Adrenal gland (tissue), 5 donors: ENCODE measurements around the gene SANBR.

Source experiments
- POLR2A ChIP-seq, 2 donors: fragments of 450-650 bp; IDR thresholded peaks; one replicate each; pipeline ENCODE4 v1.6.1; 2017; ENCODE audit warnings: antibody characterized with exemption in 2 of 2, mild to moderate bottlenecking in 2 of 2, moderate library complexity in 1 of 2
- TF ChIP-seq, protein P1 (sequence below), 6 experiments: fragments of 450-650 bp in 4 of 6; fragments of 200-600 bp in 2 of 6; sonication (generic) in 1 of 6; IDR thresholded peaks; 1 replicate in 5 of 6; 2 replicates in 1 of 6; pipeline versions ENCODE4 v1.5.1 to v1.8.0; 2016 to 2021; ENCODE audit warnings: antibody characterized with exemption in 6 of 6, mild to moderate bottlenecking in 2 of 6, moderate library complexity in 1 of 6
- donor health status: DM: no; HTN: no; CAD: no.

DNA sequence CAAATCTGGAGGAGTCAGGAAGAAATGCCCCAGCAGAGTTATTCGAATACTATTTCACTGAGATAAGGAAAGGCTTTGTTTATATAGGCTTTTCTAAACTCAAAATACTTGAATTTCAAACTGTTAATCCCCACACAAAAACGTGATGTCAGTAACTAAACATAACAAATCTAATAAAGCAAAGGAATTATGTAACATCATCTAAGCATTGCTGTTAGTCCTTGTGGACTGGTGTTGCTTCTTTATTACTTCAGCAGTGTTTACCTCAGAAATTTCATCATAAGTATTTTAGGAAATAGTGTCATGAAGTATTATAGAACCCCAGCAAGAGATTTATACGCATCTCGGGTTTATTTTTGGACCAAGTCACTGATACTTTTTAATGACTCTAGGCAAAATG, 19.7 kb upstream of the SANBR start:
- TF ChIP-seq POLR2A (IDR thresholded peaks at IDR 0.05) = no peak
- TF ChIP-seq, protein P1, sequence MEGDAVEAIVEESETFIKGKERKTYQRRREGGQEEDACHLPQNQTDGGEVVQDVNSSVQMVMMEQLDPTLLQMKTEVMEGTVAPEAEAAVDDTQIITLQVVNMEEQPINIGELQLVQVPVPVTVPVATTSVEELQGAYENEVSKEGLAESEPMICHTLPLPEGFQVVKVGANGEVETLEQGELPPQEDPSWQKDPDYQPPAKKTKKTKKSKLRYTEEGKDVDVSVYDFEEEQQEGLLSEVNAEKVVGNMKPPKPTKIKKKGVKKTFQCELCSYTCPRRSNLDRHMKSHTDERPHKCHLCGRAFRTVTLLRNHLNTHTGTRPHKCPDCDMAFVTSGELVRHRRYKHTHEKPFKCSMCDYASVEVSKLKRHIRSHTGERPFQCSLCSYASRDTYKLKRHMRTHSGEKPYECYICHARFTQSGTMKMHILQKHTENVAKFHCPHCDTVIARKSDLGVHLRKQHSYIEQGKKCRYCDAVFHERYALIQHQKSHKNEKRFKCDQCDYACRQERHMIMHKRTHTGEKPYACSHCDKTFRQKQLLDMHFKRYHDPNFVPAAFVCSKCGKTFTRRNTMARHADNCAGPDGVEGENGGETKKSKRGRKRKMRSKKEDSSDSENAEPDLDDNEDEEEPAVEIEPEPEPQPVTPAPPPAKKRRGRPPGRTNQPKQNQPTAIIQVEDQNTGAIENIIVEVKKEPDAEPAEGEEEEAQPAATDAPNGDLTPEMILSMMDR (IDR thresholded peaks at IDR 0.05) = no peak
